Measurements from ENCODE around the gene KLF17. TPM values are rescaled to one million over a fixed set of nuclear protein-coding genes. Genes with fewer than 3 reads are reported as not detected.

The KLF17 gene
- total and polyA plus RNA-seq, 2 of the 8 experiments (the other 6 are each of a cell fraction or from before 2014, with no cell fraction given) = not detected

GRCh38 chr1:44135886-44136285, 17.3 kb downstream of the KLF17 start (continued):
- TF ChIP-seq CHD7 (IDR thresholded peaks at IDR 0.05; ENCODE audit: insufficient replicate concordance, low read length) (no peak), USF2 (IDR thresholded peaks at IDR 0.05; ENCODE audit: low read length) (no peak), RAD21 (IDR thresholded peaks at IDR 0.05 in 1 of 2, conservative IDR thresholded peaks at IDR 0.05 in 1 of 2; ENCODE audit: low read depth in 2 of 2, low read length in 2 of 2) (no peak), RNF2 (IDR thresholded peaks at IDR 0.05; ENCODE audit: borderline replicate concordance, low read depth, low read length, missing control alignments, poor library complexity, severe bottlenecking) (no peak), TCF12 (IDR thresholded peaks at IDR 0.05; ENCODE audit: low read depth, low read length) (no peak), MAX (IDR thresholded peaks at IDR 0.05) (no peak), CEBPB (IDR thresholded peaks at IDR 0.05; ENCODE audit: low read depth, low read length) (no peak), SRF (IDR thresholded peaks at IDR 0.05; ENCODE audit: low read depth, low read length) (no peak), RBBP5 (IDR thresholded peaks at IDR 0.05; ENCODE audit: borderline replicate concordance, low read depth, low read length) (no peak), SUZ12 (IDR thresholded peaks at IDR 0.05; ENCODE audit: low read length) (no peak)

Measured in H1 (cell line).